Smooth muscle cell (in vitro differentiated cells): ENCODE data around the gene ATP5F1D. TPM values are rescaled to one million over a fixed set of nuclear protein-coding genes. Genes with fewer than 3 reads are reported as not detected.

Experiments
- DNase-seq: peaks from one replicate; lab custom pipeline; 2025; ENCODE audit not compliant: unreplicated experiment; lab: John Stamatoyannopoulos, UW
- H2AFZ ChIP-seq: fragments of 200-600 bp; sonication (generic); 2 replicates; pipeline ENCODE4 v1.6.0; 2016; ENCODE audit warnings: antibody characterized with exemption, low read depth, mild to moderate bottlenecking
- H3F3A ChIP-seq: fragments of 200-600 bp; sonication (generic); 2 replicates; pipeline ENCODE4 v1.6.0; 2017; ENCODE audit warnings: antibody characterized with exemption, low read depth
- H3K27ac ChIP-seq: fragments of 200-600 bp; sonication (generic); 2 replicates; pipeline ENCODE4 v1.5.1; 2016; ENCODE audit warnings: low read depth, mild to moderate bottlenecking
- H3K27me3 ChIP-seq: fragments of 200-600 bp; sonication (generic); 2 replicates; pipeline ENCODE4 v1.6.1; 2016; ENCODE audit warnings: low read depth, mild to moderate bottlenecking
- H3K36me3 ChIP-seq: fragments of 200-600 bp; sonication (generic); 2 replicates; pipeline ENCODE4 v1.5.1; 2016; ENCODE audit warnings: low read depth
- H3K4me1 ChIP-seq: fragments of 200-600 bp; sonication (generic); 2 replicates; pipeline ENCODE4 v1.5.1; 2016; ENCODE audit warnings: low read depth
- H3K4me2 ChIP-seq: fragments of 200-600 bp; sonication (generic); 2 replicates; pipeline ENCODE4 v1.6.0; 2016; ENCODE audit warnings: mild to moderate bottlenecking
- H3K4me3 ChIP-seq: fragments of 200-600 bp; sonication (generic); 2 replicates; pipeline ENCODE4 v1.5.1; 2016; ENCODE audit warnings: mild to moderate bottlenecking
- H3K79me2 ChIP-seq: fragments of 200-600 bp; sonication (generic); 2 replicates; pipeline ENCODE4 v1.6.0; 2016; ENCODE audit warnings: low read depth, mild to moderate bottlenecking
- H3K9ac ChIP-seq: fragments of 200-600 bp; sonication (generic); 2 replicates; pipeline ENCODE4 v1.6.0; 2016; ENCODE audit warnings: low read depth
- H3K9me3 ChIP-seq: fragments of 200-600 bp; sonication (generic); replicated peaks from 2 replicates; pipeline ENCODE4 v1.5.1; 2016; ENCODE audit warnings: low read depth
- H4K20me1 ChIP-seq: fragments of 200-600 bp; sonication (generic); 2 replicates; pipeline ENCODE4 v1.6.0; 2016; ENCODE audit warnings: low read depth
- WGBS: methylation state at CpG from one replicate; pipeline ENCODE4 v1.1.7; 2016; ENCODE audit warnings: low lambda C conversion rate; 5-methylcytosine and 5-hydroxymethylcytosine counted together
- polyA plus RNA-seq: library from polyadenylated mRNA; unstranded; fragments of >200 nt; fragmentation: Nextera tagmentation; extraction: Ambion mirVana; gene quantifications from 2 replicates; pipeline ENCODE4 v1.2.1, GENCODE V29; 2016
- total RNA-seq: library from RNA; depleted of rRNA; stranded (reverse); fragments of >200 nt; gene quantifications from 2 replicates; pipeline ENCODE4 v1.2.3, GENCODE V29; 2014
- TF ChIP-seq, protein P1 (sequence below): fragments of 200-600 bp; sonication (generic); IDR thresholded peaks from 2 replicates; pipeline ENCODE4 v1.5.1; 2017; ENCODE audit warnings: borderline replicate concordance, mild to moderate bottlenecking, antibody characterized with exemption; ENCODE audit not compliant: insufficient read depth, poor library complexity, severe bottlenecking

ATP5F1D gene
- total and polyA plus RNA-seq, 2 experiments from 2014 or later = 68.8 to 272 TPM

DNA sequence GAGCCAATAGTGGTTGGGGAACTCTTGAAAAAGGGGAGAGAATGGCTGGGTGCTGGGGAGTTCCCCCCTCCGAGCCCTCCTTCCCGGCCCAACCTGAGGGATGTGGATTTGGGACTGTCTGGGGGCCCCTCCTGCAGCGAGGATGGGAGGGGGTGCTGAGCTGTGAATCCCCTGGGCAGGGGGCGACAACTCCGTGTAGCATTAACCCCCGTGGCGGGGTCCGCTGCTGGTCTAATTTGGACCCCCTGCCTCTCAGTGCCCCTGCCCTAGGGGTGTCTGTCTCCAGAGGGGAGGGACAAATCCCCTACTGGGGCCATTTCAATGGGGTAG lies 16.6 kb downstream of the ATP5F1D start:
- Histone ChIP-seq H3K4me1 (peaks cover 36% of the 10 kb centered on the region), H3K9me3 (no peaks in the 10 kb centered on the region), H3K79me2 (peaks cover 48% of the 10 kb centered on the region), H3F3A (peaks cover 72% of the 10 kb centered on the region), H4K20me1 (peaks cover 68% of the 10 kb centered on the region), H2AFZ (no peak overlapping the region), H3K4me2 (no peak overlapping the region), H3K27ac (peak overlapping the region; percentile 74), H3K4me3 (no peak overlapping the region), H3K27me3 (no peaks in the 10 kb centered on the region), H3K9ac (no peak overlapping the region), H3K36me3 (no peaks in the 10 kb centered on the region)
- 85% methylated on average over 8 of the region's 8 CpGs for WGBS
- TF ChIP-seq, protein P1, sequence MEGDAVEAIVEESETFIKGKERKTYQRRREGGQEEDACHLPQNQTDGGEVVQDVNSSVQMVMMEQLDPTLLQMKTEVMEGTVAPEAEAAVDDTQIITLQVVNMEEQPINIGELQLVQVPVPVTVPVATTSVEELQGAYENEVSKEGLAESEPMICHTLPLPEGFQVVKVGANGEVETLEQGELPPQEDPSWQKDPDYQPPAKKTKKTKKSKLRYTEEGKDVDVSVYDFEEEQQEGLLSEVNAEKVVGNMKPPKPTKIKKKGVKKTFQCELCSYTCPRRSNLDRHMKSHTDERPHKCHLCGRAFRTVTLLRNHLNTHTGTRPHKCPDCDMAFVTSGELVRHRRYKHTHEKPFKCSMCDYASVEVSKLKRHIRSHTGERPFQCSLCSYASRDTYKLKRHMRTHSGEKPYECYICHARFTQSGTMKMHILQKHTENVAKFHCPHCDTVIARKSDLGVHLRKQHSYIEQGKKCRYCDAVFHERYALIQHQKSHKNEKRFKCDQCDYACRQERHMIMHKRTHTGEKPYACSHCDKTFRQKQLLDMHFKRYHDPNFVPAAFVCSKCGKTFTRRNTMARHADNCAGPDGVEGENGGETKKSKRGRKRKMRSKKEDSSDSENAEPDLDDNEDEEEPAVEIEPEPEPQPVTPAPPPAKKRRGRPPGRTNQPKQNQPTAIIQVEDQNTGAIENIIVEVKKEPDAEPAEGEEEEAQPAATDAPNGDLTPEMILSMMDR = no peak
- DNase-seq = no peak

DNA sequence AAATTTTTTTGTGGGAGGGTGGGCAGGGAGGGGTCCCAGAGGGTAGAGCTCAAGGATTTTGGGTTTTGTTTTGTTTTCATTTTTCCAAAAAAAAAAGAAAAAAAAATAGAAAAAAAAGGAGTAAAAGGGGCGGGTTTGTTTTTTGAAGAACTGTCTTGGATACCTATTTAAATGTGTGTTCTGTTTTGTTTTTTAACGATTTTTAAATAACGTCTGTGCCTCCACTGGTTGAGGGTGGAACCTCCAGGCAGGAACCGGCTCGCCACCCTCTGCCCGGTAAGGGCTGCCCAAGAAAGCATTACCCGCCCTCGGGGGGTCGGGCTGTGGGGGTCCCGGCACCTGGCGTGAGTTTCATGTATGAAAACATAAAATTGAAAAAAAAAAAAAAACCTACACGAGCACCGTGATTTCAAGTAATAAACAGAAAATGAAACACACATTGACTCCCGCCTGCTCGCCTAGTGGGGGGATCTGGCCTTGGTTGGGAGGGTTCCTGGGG lies 17.2 kb downstream of the ATP5F1D start:
- Histone ChIP-seq H3F3A (peaks cover 73% of the 10 kb centered on the region), H3K79me2 (peaks cover 42% of the 10 kb centered on the region), H3K36me3 (no peaks in the 10 kb centered on the region), H3K4me2 (no peak overlapping the region), H2AFZ (no peak overlapping the region), H3K4me3 (no peak overlapping the region), H3K9me3 (no peaks in the 10 kb centered on the region), H3K27me3 (no peaks in the 10 kb centered on the region), H3K9ac (no peak overlapping the region), H3K4me1 (peaks cover 32% of the 10 kb centered on the region), H4K20me1 (peaks cover 62% of the 10 kb centered on the region), H3K27ac (peak overlapping the region; percentile 74)
- no peak for DNase-seq
- TF ChIP-seq, protein P1 = no peak
- WGBS = 64% methylated on average over 15 of the region's 15 CpGs

DNA sequence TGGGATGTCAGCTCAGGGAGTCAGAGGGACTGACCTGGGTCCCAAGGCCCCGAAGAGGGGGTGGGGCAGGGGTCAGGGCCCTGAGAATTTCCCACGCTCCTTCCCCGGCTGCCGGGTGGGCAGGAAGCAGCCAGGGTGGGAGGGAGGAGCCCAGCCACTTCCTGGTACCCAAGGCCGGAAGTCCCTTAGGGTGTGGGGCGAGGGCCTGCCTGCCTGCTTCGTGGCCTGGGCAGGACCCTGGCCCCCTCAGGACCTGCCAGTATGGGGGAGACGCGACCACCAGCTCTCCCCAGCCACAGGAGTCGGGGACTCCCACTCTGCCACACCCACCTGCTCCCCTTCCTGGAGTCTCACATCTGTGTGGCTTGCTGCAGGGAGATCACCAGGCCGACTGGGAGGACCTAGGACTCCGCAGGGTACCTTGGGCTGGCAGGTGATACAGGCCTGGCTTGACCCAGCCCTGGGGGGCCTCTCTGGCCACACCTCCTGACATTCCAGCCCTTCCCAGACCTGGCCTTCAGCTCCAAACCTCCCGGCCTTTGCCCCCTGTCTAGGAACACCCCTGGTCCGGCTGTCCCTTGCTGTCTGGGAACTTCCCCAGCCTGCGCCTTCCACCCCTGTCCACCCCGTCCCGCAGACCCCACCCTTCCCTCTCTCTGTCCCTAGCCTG lies 17.8 kb downstream of the ATP5F1D start:
- Histone ChIP-seq H2AFZ (no peak overlapping the region), H3F3A (peaks cover 71% of the 10 kb centered on the region), H3K36me3 (no peaks in the 10 kb centered on the region), H3K27me3 (no peaks in the 10 kb centered on the region), H3K4me1 (peaks cover 30% of the 10 kb centered on the region), H4K20me1 (peaks cover 56% of the 10 kb centered on the region), H3K79me2 (peaks cover 36% of the 10 kb centered on the region), H3K27ac (peak overlapping the region; percentile 74), H3K4me2 (no peak overlapping the region), H3K9ac (no peak overlapping the region), H3K4me3 (no peak overlapping the region), H3K9me3 (no peaks in the 10 kb centered on the region)
- no peak for DNase-seq
- TF ChIP-seq, protein P1 = no peak
- 29% methylated on average over 17 of the region's 17 CpGs for WGBS
